ENCODE data around the gene PFDN2. TPM values are rescaled to one million over a fixed set of nuclear protein-coding genes. Genes with fewer than 3 reads are reported as not detected.

Gene PFDN2
- total RNA-seq, 1 experiment from 2014 or later: 129 TPM

- intact Hi-C loops (cut with micrococcal nuclease; ENCODE audit: unreplicated experiment): loop anchor here (5.0 kb wide), 1 partner anchor 36 kb away; the partner anchor contains the start of gene KLHDC9
- no peak for TF ChIP-seq CTCF (IDR thresholded peaks at IDR 0.05; ENCODE audit: unreplicated experiment)
- H3K36me3 Mint-ChIP-seq (ENCODE audit: insufficient read depth, unreplicated experiment): peaks cover 7% of the 10 kb centered on the region
- H3K4me1 Mint-ChIP-seq (ENCODE audit: low read depth, unreplicated experiment): peaks cover 10% of the 10 kb centered on the region
- BruUV-seq (replicated peaks): no TSS peak
- peaks cover 9% of the 10 kb centered on the region for H3K27me3 Mint-ChIP-seq (ENCODE audit: unreplicated experiment)
- H3K9me3 Mint-ChIP-seq (ENCODE audit: low read depth, unreplicated experiment): no peaks in the 10 kb centered on the region
- no peak for DNase-seq
- CTCF ChIA-PET: no interaction called here
- no peak overlapping the region for H3K4me3 Mint-ChIP-seq (ENCODE audit: low read depth, unreplicated experiment)
- H3K27ac Mint-ChIP-seq (ENCODE audit: unreplicated experiment): no peak overlapping the region
Observed at GRCh38 chr1:161061419-161061818, 56.4 kb downstream of the PFDN2 start.

- peaks cover 9% of the 10 kb centered on the region for H3K27me3 Mint-ChIP-seq (ENCODE audit: unreplicated experiment)
- no TSS peak for BruUV-seq (replicated peaks)
- H3K9me3 Mint-ChIP-seq (ENCODE audit: low read depth, unreplicated experiment): no peaks in the 10 kb centered on the region
- intact Hi-C loops (cut with micrococcal nuclease; ENCODE audit: unreplicated experiment): no loop called here
- no peak overlapping the region for H3K4me3 Mint-ChIP-seq (ENCODE audit: low read depth, unreplicated experiment)
- no peak for TF ChIP-seq CTCF (IDR thresholded peaks at IDR 0.05; ENCODE audit: unreplicated experiment)
- CTCF ChIA-PET: no interaction called here
- peaks cover 7% of the 10 kb centered on the region for H3K36me3 Mint-ChIP-seq (ENCODE audit: insufficient read depth, unreplicated experiment)
- peaks cover 7% of the 10 kb centered on the region for H3K4me1 Mint-ChIP-seq (ENCODE audit: low read depth, unreplicated experiment)
- H3K27ac Mint-ChIP-seq (ENCODE audit: unreplicated experiment): no peak overlapping the region
- no peak for DNase-seq
Observed at GRCh38 chr1:161059293-161059692, 58.5 kb downstream of the PFDN2 start.

- Mint-ChIP-seq H3K9me3 (ENCODE audit: low read depth, unreplicated experiment) (peaks cover 2% of the 10 kb centered on the region), H3K36me3 (ENCODE audit: insufficient read depth, unreplicated experiment) (peaks cover 24% of the 10 kb centered on the region), H3K27me3 (ENCODE audit: unreplicated experiment) (no peaks in the 10 kb centered on the region), H3K27ac (ENCODE audit: unreplicated experiment) (no peak overlapping the region), H3K4me1 (ENCODE audit: low read depth, unreplicated experiment) (no peaks in the 10 kb centered on the region), H3K4me3 (ENCODE audit: low read depth, unreplicated experiment) (no peak overlapping the region)
- no TSS peak for BruUV-seq (replicated peaks)
- intact Hi-C loops (cut with micrococcal nuclease; ENCODE audit: unreplicated experiment): no loop called here
- DNase-seq: no peak
- no peak for TF ChIP-seq CTCF (IDR thresholded peaks at IDR 0.05; ENCODE audit: unreplicated experiment)
- CTCF ChIA-PET: interaction anchor here (1.0 to 1.2 kb wide), 2 partner anchors 34 to 57 kb away, joined by 5 to 8 read pairs; partner anchors contain the start of gene F11R
Observed at GRCh38 chr1:161054805-161055204, 63.0 kb downstream of the PFDN2 start.

GRCh38 chr1:161054232-161054631 lies 63.6 kb downstream of the PFDN2 start:
- Mint-ChIP-seq H3K4me3 (ENCODE audit: low read depth, unreplicated experiment) (no peak overlapping the region), H3K4me1 (ENCODE audit: low read depth, unreplicated experiment) (no peaks in the 10 kb centered on the region), H3K27me3 (ENCODE audit: unreplicated experiment) (no peaks in the 10 kb centered on the region), H3K9me3 (ENCODE audit: low read depth, unreplicated experiment) (peaks cover 2% of the 10 kb centered on the region), H3K27ac (ENCODE audit: unreplicated experiment) (no peak overlapping the region), H3K36me3 (ENCODE audit: insufficient read depth, unreplicated experiment) (peaks cover 19% of the 10 kb centered on the region)
- intact Hi-C loops (cut with micrococcal nuclease; ENCODE audit: unreplicated experiment): no loop called here
- no peak for TF ChIP-seq CTCF (IDR thresholded peaks at IDR 0.05; ENCODE audit: unreplicated experiment)
- CTCF ChIA-PET: interaction anchor here (1.0 to 1.2 kb wide), 2 partner anchors 33 to 57 kb away, joined by 5 to 8 read pairs; partner anchors contain the start of gene F11R
- BruUV-seq (replicated peaks): no TSS peak
- DNase-seq: no peak

Data from Calu3 (cell line).